Testis (tissue), 2 donors: Measurements from ENCODE around the gene MAP3K15.

ENCODE experiments used
- POLR2A ChIP-seq: fragments of 450-650 bp; IDR thresholded peaks from one replicate; pipeline ENCODE4 v1.6.1; 2017; ENCODE audit warnings: antibody characterized with exemption, mild to moderate bottlenecking, moderate library complexity
- TF ChIP-seq, protein P1 (sequence below), 3 experiments: fragments of 450-650 bp in 2 of 3; fragments of 200-600 bp in 1 of 3; sonication (generic) in 1 of 3; IDR thresholded peaks; one replicate each; pipeline ENCODE4 v1.5.1; 2016 to 2019; ENCODE audit warnings: antibody characterized with exemption in 3 of 3, mild to moderate bottlenecking in 2 of 3, moderate library complexity in 1 of 3

DNA sequence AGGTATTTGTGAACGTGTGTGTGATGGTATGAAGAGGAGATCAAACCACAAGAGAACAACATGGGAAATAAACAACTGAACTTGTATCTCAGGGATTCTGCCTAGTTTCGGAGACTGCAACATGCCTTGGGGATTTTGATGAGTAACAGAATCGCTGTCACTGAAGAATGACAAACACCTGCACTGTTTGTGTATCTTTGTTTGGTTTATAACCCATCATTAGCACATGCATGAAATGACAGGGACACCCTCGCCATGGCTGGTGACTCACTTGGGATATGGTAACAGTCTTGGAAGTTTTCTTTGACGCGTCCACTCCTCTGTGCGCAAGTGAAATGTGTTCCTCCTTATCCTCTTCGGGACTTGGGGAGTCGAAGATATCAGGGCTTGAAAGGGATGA, 30.3 kb upstream of the MAP3K15 start:
- TF ChIP-seq, protein P1, sequence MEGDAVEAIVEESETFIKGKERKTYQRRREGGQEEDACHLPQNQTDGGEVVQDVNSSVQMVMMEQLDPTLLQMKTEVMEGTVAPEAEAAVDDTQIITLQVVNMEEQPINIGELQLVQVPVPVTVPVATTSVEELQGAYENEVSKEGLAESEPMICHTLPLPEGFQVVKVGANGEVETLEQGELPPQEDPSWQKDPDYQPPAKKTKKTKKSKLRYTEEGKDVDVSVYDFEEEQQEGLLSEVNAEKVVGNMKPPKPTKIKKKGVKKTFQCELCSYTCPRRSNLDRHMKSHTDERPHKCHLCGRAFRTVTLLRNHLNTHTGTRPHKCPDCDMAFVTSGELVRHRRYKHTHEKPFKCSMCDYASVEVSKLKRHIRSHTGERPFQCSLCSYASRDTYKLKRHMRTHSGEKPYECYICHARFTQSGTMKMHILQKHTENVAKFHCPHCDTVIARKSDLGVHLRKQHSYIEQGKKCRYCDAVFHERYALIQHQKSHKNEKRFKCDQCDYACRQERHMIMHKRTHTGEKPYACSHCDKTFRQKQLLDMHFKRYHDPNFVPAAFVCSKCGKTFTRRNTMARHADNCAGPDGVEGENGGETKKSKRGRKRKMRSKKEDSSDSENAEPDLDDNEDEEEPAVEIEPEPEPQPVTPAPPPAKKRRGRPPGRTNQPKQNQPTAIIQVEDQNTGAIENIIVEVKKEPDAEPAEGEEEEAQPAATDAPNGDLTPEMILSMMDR (IDR thresholded peaks at IDR 0.05), result no peak
- no peak for TF ChIP-seq POLR2A
